ENCODE data around the gene SLC25A12.

Gene SLC25A12

GRCh38 chr2:171893824-171894611, at the start of gene SLC25A12:
TSS of gene SLC25A12 (minus strand) at chr2:171894244. CDS start at chr2:171894214, 30 bp downstream.
- peak; percentile 96 for DNase-seq (ENCODE audit: low spot score)
- TF ChIP-seq, protein P1, sequence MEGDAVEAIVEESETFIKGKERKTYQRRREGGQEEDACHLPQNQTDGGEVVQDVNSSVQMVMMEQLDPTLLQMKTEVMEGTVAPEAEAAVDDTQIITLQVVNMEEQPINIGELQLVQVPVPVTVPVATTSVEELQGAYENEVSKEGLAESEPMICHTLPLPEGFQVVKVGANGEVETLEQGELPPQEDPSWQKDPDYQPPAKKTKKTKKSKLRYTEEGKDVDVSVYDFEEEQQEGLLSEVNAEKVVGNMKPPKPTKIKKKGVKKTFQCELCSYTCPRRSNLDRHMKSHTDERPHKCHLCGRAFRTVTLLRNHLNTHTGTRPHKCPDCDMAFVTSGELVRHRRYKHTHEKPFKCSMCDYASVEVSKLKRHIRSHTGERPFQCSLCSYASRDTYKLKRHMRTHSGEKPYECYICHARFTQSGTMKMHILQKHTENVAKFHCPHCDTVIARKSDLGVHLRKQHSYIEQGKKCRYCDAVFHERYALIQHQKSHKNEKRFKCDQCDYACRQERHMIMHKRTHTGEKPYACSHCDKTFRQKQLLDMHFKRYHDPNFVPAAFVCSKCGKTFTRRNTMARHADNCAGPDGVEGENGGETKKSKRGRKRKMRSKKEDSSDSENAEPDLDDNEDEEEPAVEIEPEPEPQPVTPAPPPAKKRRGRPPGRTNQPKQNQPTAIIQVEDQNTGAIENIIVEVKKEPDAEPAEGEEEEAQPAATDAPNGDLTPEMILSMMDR (IDR thresholded peaks at IDR 0.05; ENCODE audit: extremely low read depth, missing control alignments), result no peak

DNA sequence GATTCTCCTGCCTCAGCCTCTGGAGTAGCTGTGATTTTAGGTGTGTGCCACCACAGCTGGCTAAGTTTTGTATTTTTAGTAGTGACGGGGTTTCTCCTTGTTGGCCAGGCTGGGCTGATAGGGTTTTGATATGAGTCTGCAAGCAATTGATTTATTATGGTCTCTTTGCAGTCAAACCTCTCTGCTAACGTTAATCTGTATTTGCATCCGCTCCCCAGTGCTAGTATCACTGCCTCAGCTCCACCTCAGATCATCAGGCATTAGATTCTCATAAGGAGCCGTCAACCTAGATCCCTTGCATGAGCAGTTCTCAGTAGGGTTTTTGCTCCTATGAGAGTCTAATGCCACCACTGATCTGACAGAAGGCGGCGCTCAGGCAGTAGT, 47.3 kb upstream of the SLC25A12 start:
- no peak for DNase-seq (ENCODE audit: low spot score)
- TF ChIP-seq, protein P1 (IDR thresholded peaks at IDR 0.05; ENCODE audit: extremely low read depth, missing control alignments), result no peak

- DNase-seq (ENCODE audit: low spot score), result no peak
- TF ChIP-seq, protein P1 (IDR thresholded peaks at IDR 0.05; ENCODE audit: extremely low read depth, missing control alignments), result no peak
Observed at GRCh38 chr2:171939743-171940071, 45.7 kb upstream of the SLC25A12 start.

DNA sequence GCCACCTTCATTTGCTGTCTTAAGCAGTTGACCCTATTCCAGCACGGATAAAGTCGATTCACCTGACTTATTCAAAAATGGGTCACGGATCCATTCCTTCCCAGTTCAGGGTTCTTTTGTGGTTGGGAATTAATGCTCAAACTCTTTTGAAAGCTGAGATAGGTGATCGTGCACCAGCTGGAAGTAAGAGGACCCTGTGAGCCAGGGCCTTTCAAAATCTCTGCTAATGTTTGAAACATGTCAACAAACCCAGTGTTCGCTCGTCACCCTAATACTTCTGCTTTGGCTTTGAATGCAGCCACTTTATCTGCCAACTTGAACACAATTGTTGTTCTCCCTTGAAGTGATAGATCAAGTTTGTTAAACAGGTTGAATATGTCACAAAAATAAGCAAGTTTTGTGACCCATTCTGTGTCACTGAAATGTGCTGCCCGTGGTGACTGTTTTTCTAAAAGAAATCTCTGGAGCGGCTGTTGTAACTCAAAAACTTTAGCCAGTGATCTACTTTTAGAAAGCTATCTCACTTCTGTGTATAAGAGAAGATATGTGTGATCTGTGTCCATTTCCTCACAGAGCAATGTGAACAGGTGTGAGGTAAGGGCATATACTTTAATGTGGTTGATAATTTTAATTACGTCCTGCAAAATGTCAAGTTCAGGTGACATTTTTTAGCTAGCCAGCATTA, 45.2 kb upstream of the SLC25A12 start:
- DNase-seq (ENCODE audit: low spot score), result no peak
- TF ChIP-seq, protein P1 (IDR thresholded peaks at IDR 0.05; ENCODE audit: extremely low read depth, missing control alignments), result no peak

DNA sequence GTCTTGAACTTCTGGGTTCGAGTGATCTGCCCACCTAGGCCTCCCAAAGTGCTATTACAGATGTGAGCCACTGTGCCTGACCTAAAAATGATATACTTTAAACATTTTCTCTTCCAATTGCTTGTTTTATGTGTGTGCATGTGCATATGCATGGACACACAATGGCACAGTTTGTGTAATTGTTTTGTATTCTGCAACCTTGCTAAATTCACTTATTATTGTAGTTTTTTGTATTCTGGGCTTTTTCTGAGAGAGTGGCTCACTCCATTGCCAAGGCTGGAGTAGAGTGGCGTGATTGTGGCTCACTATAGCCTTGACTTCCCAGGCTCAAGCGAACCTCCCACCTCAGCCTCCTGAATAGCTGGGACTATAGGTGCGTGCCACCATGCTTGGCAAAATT, 36.3 kb upstream of the SLC25A12 start:
- TF ChIP-seq, protein P1 (IDR thresholded peaks at IDR 0.05; ENCODE audit: extremely low read depth, missing control alignments), result no peak
- DNase-seq (ENCODE audit: low spot score), result no peak

GRCh38 chr2:171924170-171924942, 30.3 kb upstream of the SLC25A12 start:
- DNase-seq (ENCODE audit: low spot score), result no peak

More at GRCh38 chr2:171924170-171924942, 30.3 kb upstream of the SLC25A12 start:
- TF ChIP-seq, protein P1 (IDR thresholded peaks at IDR 0.05; ENCODE audit: extremely low read depth, missing control alignments), result no peak
